ENCODE measurements around the gene DSCAM.

The DSCAM gene

GRCh38 chr21:40254540-40255465 lies 592.2 kb downstream of the DSCAM start:
- DNase-seq (ENCODE audit: low read depth in 3 of 3), result no peak

GRCh38 chr21:40253112-40253511 lies 593.8 kb downstream of the DSCAM start:
- no peak for DNase-seq (ENCODE audit: low read depth in 3 of 3)

GRCh38 chr21:40250514-40251294 lies 596.3 kb downstream of the DSCAM start:
- no peak for DNase-seq (ENCODE audit: low read depth in 3 of 3)

- DNase-seq (ENCODE audit: low read depth in 3 of 3), result no peak
Measured at GRCh38 chr21:40244981-40245380, 602.0 kb downstream of the DSCAM start.

GRCh38 chr21:40243685-40244084 lies 603.3 kb downstream of the DSCAM start:
- no peak for DNase-seq (ENCODE audit: low read depth in 3 of 3)

- no peak for DNase-seq (ENCODE audit: low read depth in 3 of 3)
Measured at GRCh38 chr21:40242586-40243265, 604.2 kb downstream of the DSCAM start.

GRCh38 chr21:40235528-40235927 lies 611.4 kb downstream of the DSCAM start:
- DNase-seq (ENCODE audit: low read depth in 3 of 3), result no peak

GRCh38 chr21:40231979-40232378 lies 615.0 kb downstream of the DSCAM start:
- no peak for DNase-seq (ENCODE audit: low read depth in 3 of 3)

GRCh38 chr21:40227096-40227495 lies 619.9 kb downstream of the DSCAM start:
- no peak for DNase-seq (ENCODE audit: low read depth in 3 of 3)

- no peak for DNase-seq (ENCODE audit: low read depth in 3 of 3)
Measured at GRCh38 chr21:40215941-40216340, 631.0 kb downstream of the DSCAM start.

GRCh38 chr21:40210251-40210650 lies 636.7 kb downstream of the DSCAM start:
- no peak for DNase-seq (ENCODE audit: low read depth in 3 of 3)

GRCh38 chr21:40208948-40209345 lies 638.0 kb downstream of the DSCAM start:
- DNase-seq (ENCODE audit: low read depth in 3 of 3), result no peak

- DNase-seq (ENCODE audit: low read depth in 3 of 3), result no peak
Measured at GRCh38 chr21:40208206-40208947, 638.6 kb downstream of the DSCAM start.

- no peak for DNase-seq (ENCODE audit: low read depth in 3 of 3)
Measured at GRCh38 chr21:40200946-40201345, 646.0 kb downstream of the DSCAM start.

- no peak for DNase-seq (ENCODE audit: low read depth in 3 of 3)
Measured at GRCh38 chr21:40200126-40200525, 646.8 kb downstream of the DSCAM start.

GRCh38 chr21:40194185-40194980 lies 652.6 kb downstream of the DSCAM start:
- DNase-seq (ENCODE audit: low read depth in 3 of 3), result no peak

GRCh38 chr21:40191616-40192015 lies 655.3 kb downstream of the DSCAM start:
- no peak for DNase-seq (ENCODE audit: low read depth in 3 of 3)

GRCh38 chr21:40191196-40191595 lies 655.8 kb downstream of the DSCAM start:
- no peak for DNase-seq (ENCODE audit: low read depth in 3 of 3)

GRCh38 chr21:40187946-40188654 lies 658.9 kb downstream of the DSCAM start:
- DNase-seq (ENCODE audit: low read depth in 3 of 3), result no peak

- no peak for DNase-seq (ENCODE audit: low read depth in 3 of 3)
Measured at GRCh38 chr21:40187244-40187643, 659.7 kb downstream of the DSCAM start.

Measured in stimulated activated CD4-positive, alpha-beta T cell treated with anti-CD3 and anti-CD28 coated beads, TNF-alpha, amount 100 ng/mL, for 24 hours (primary cell).